Right ventricle myocardium superior (tissue), 1 donor: ENCODE data around the gene SEC23IP. TPM values are rescaled to one million over a fixed set of nuclear protein-coding genes. Genes with fewer than 3 reads are reported as not detected.

Experiments used
- ATAC-seq: fragments of 200-7000 bp; cut with Tn5 transposase; one replicate; pipeline ENCODE4 v1.9.1; 2020; ENCODE audit warnings: mild to moderate bottlenecking; ENCODE audit not compliant: poor library complexity
- DNase-seq: peaks from one replicate; pipeline ENCODE4 v3.0.0-alpha.2; 2020
- intact Hi-C: fragments of 100-400 bp; cut with DNase I; formaldehyde crosslinking; loops from one replicate; pipeline ENCODE4 v1.11.2; 2022
- microRNA-seq: library from miRNA; unstranded; fragments of <30 nt; microRNA quantifications from one replicate; pipeline ENCODE4 v1.2.0, GENCODE V29; 2020
- total RNA-seq: library from RNA; stranded (reverse); fragmentation: NEBNext Ultra II Directional; extraction: Animal tissue kit (Norgen Biotek cat#: 25700); gene quantifications from one replicate; pipeline ENCODE4 v1.2.1, GENCODE V29; 2021
- donor health status: DM: no; HTN: yes; CAD: no; lungs with severe emphysema.

Gene SEC23IP
- total RNA-seq, 1 donor from 2014 or later: 30.6 TPM

DNA sequence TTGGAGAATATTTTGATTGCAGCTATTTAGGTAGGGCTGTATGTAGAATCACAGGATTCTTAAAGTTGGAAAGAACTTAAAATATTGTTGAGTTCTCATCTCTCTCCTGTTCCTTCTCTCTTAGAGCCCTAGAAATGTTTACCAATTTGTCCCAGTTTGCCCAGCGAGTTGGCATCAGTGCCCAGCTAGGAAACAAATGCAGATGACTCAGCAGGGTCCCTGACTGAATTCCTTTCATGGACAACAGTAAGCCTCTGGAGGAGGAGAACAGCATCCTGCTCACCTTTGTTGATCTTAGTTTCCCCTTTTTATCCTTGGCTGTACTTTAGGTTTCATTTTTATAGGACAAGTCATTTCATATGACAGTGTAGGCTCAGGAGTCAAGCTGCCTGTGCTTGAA is 89.3 kb downstream of the SEC23IP start:
- DNase-seq: no peak
- intact Hi-C loops: no loop called here
- ATAC-seq: no peak

DNA sequence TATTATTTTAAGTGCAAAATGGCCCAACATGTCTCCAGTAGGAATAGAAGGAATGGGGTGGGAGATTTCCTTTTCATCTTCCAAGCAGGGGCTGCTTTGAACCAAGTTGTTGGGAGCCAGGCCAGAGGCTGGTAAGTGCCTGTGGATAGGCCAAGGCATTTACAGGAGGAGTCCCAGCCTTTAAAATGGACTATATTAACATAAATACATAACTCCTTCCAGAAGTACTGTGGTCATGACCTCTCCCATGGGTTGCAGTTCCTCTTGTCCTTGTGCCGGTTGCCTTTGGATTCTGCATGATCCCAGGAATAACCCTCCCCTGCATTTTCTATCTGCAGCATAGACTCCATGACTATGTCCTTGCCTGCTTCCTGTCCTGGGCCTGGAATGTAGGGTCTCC is 95.8 kb downstream of the SEC23IP start:
- intact Hi-C loops: no loop called here
- ATAC-seq (no peak), DNase-seq (no peak)

- DNase-seq: no peak
- ATAC-seq: no peak
- intact Hi-C loops: no loop called here
Observed at GRCh38 chr10:119989966-119990365, 97.4 kb downstream of the SEC23IP start.

- no peak for DNase-seq
- ATAC-seq: no peak
Observed at GRCh38 chr10:119991066-119991465, 98.5 kb downstream of the SEC23IP start.

GRCh38 chr10:119991816-119992215 is 99.3 kb downstream of the SEC23IP start:
- intact Hi-C loops: no loop called here
- ATAC-seq (no peak), DNase-seq (no peak)

More at GRCh38 chr10:119991066-119991465, 98.5 kb downstream of the SEC23IP start:
- intact Hi-C loops: no loop called here

Small RNA genes within 50 kb of the gene (microRNA-seq; reads per million reads assigned to microRNA genes)
- not detected for gene MIR4682

Other genes with a start within 250 kb of the SEC23IP start
- 153 TPM for gene BAG3, start 241.3 kb upstream of the SEC23IP start, total RNA-seq
- 4.5 TPM for gene INPP5F, start 166.7 kb upstream of the SEC23IP start, total RNA-seq
- gene MCMBP, start 19.9 kb upstream of the SEC23IP start, total RNA-seq: 26.5 TPM